ENCODE measurements around the gene OPN1SW. TPM values are rescaled to one million over a fixed set of nuclear protein-coding genes. Genes with fewer than 3 reads are reported as not detected.

The OPN1SW gene
- total RNA-seq, 4 donors from 2014 or later, result not detected

DNA sequence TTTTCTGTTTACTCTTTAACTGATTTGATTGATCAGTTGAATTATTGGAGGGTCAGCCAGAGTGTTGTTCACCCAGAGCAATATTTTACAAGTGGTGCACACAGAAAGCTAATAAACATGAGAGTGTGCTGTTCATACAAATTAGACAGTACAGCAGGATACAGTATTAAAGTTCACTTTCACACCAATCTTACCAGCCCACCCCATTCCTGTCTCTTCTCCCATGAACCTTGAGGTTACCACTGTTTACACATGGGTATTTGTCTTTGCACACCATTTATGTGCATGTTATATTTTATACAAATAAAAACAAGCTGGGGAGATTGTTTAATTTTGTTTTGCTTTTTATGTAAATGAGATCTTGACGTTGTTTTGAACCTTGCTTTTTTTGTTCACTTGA is 29.9 kb downstream of the OPN1SW start:
- H3K9me3 ChIP-seq, result no peaks in the 10 kb centered on the region

GRCh38 chr7:128744366-128744905 is 31.2 kb downstream of the OPN1SW start:
- H3K4me1 ChIP-seq, result peaks cover 0 to 23% (median 0%) of the 10 kb centered on the region in 4 donors
- no peak for TF ChIP-seq POLR2A (IDR thresholded peaks at IDR 0.05)
- no peak for TF ChIP-seq CTCF (IDR thresholded peaks at IDR 0.05)
- no peak overlapping the region for H3K27ac ChIP-seq
- peaks cover 0 to 11% (median 0%) of the 10 kb centered on the region in 3 donors for H3K36me3 ChIP-seq
- no peaks in the 10 kb centered on the region for H3K27me3 ChIP-seq
- no peak for DNase-seq
- H3K4me3 ChIP-seq, result no peak overlapping the region
- H3K9me3 ChIP-seq, result no peaks in the 10 kb centered on the region

More for the DNA sequence above, 29.9 kb downstream of the OPN1SW start:
- Histone ChIP-seq H3K36me3 (peaks cover 0 to 23% (median 0%) of the 10 kb centered on the region in 3 donors), H3K4me1 (peaks cover 0 to 13% (median 0%) of the 10 kb centered on the region in 4 donors), H3K27ac (no peak overlapping the region), H3K27me3 (no peaks in the 10 kb centered on the region), H3K4me3 (no peak overlapping the region)
- no peak for TF ChIP-seq CTCF (IDR thresholded peaks at IDR 0.05)
- no peak for TF ChIP-seq POLR2A (IDR thresholded peaks at IDR 0.05)
- no peak for DNase-seq

DNA sequence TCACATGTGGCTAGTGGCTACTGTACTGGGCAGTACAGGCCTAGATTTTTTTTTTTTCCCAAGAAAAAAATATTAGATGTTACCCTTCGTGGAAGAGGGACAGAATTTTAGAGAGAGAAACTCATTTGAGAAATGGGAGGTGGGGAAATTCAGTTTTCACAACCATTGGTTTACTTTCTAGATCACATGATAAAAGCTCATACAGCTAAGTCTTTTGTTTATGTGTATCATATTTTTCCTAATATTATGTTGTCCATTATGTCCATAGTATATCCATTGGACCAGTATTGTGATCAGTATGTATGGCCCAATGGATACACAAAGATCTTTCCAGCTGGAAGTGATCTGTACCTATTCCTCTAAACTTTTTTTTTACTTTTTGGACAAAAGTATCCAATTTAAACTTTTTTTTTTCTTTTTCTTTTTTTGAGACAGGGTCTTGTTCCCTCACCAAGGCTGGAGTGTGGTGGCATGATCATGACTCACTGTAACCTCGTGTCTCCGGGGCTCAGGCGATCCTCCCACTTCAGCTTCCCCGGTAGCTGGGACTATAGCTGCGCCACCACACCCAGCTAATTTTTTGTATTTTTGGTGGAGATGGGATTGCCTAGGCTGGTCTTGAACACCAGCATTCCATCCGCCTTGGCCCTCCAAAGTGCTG is 32.4 kb downstream of the OPN1SW start:
- Histone ChIP-seq H3K27me3 (no peaks in the 10 kb centered on the region), H3K9me3 (no peaks in the 10 kb centered on the region), H3K36me3 (no peaks in the 10 kb centered on the region), H3K27ac (no peak overlapping the region), H3K4me3 (no peak overlapping the region), H3K4me1 (peaks cover 0 to 27% (median 0%) of the 10 kb centered on the region in 4 donors)
- TF ChIP-seq POLR2A (IDR thresholded peaks at IDR 0.05) (no peak), CTCF (IDR thresholded peaks at IDR 0.05) (no peak)
- no peak for DNase-seq

- no peak for DNase-seq
- no peak overlapping the region for H3K27ac ChIP-seq
- no peak for TF ChIP-seq POLR2A (IDR thresholded peaks at IDR 0.05)
- TF ChIP-seq CTCF (IDR thresholded peaks at IDR 0.05), result no peak
- no peaks in the 10 kb centered on the region for H3K9me3 ChIP-seq
- H3K27me3 ChIP-seq, result no peaks in the 10 kb centered on the region
- peaks cover 0 to 29% (median 0%) of the 10 kb centered on the region in 4 donors for H3K4me1 ChIP-seq
- H3K36me3 ChIP-seq, result no peaks in the 10 kb centered on the region
- no peak overlapping the region for H3K4me3 ChIP-seq
Observed at GRCh38 chr7:128742206-128742605, 33.4 kb downstream of the OPN1SW start.

- no peak for TF ChIP-seq CTCF (IDR thresholded peaks at IDR 0.05)
- no peak for TF ChIP-seq POLR2A (IDR thresholded peaks at IDR 0.05)
- no peak for DNase-seq
- H3K36me3 ChIP-seq, result no peaks in the 10 kb centered on the region
- H3K4me3 ChIP-seq, result no peak overlapping the region
- no peaks in the 10 kb centered on the region for H3K9me3 ChIP-seq
- H3K27me3 ChIP-seq, result no peaks in the 10 kb centered on the region
- H3K27ac ChIP-seq, result no peak overlapping the region
- H3K4me1 ChIP-seq, result peaks cover 0 to 29% (median 0%) of the 10 kb centered on the region in 4 donors
Observed at GRCh38 chr7:128741491-128741890, 34.1 kb downstream of the OPN1SW start.

All from Peyer's patch (tissue), 4 donors.